IPS-18c (cell line): ENCODE results near the gene LEKR1.
A peak's percentile ranks its signal among the peaks of the same experiment; 100 is the strongest.
"Not testable (repeated sequence)": the region's sequence is repeated elsewhere in the genome, so short reads cannot be mapped to it uniquely, and the experiment has no call there.

ENCODE experiments used
- H3K4me3 ChIP-seq: 2 replicates; pipeline ENCODE4 v1.7.0; 2013; ENCODE audit warnings: low read depth, mild to moderate bottlenecking, low read length, moderate library complexity; ENCODE audit not compliant: insufficient read depth
- H3K9me3 ChIP-seq: one replicate; pipeline ENCODE4 v1.6.1; 2013; ENCODE audit warnings: mild to moderate bottlenecking, low read length, moderate library complexity; ENCODE audit not compliant: control insufficient read depth, insufficient read depth

The LEKR1 gene

DNA sequence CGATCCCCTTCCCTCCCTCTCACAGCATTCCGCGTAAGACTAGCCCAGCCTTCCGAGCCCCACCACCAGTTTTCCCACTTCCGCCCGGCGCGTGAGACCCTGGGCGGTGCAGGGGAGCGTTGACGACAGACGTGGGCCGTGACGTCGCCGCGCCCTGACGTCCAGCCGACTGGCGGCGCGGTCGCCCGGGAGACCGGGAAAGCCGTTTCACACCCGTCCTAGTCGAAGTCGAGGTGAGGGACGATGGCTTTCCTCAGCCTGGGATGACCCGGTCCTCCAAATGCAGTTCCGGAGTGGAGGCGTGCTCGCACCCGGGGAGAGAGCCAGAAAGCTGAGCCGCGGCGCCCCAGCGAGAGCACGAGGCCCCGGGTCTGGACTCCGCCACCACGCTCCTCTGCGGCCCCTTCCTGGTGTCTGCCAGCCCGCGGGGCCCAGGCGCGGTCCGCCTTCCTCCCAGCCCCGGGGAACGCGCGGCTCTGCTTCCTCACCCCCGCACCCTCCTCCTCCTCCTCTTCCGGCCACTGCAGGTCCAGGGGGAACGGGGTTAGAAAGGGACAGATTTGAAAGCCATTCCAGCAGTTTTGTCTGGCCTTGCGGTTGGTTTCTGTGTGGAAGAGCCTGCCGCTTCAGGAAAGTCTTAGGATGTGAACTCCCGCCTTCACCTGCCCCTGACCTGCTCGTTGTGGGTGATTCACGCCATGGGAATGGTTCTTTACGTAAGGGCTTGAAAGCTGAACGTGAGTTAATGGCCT lies at the start of gene LEKR1:
Gene LEKR1, plus strand, starts transcription at position 210 of the 752 bp plus-strand sequence. CDS start 2,977 bp downstream, outside the sequence.
- H3K4me3 ChIP-seq, result peak within 1 kb of the TSS; percentile 57
- no peaks in the 10 kb centered on the region for H3K9me3 ChIP-seq

DNA sequence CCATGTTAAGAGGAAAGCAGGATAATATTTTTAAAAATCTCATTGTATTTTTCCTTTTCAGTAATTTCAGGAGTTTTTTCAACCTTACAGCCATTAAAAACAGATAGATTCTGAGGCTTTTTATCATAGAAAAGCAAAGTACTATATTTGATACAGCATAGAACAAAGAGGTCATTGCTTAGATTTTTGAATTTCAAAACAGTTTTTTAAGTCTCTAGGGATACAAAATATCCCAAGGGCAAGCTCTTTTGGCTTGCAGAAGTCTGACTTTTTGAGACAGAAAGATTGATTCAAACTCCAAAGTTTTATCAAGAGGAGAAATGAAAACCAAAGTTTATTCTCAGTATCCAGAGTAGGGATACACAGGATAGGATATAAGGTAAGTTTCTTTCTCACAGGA lies 49.3 kb upstream of the LEKR1 start:
- no peaks in the 10 kb centered on the region for H3K9me3 ChIP-seq

GRCh38 chr3:156781310-156782230 lies 44.6 kb upstream of the LEKR1 start:
- Histone ChIP-seq H3K9me3 (no peaks in the 10 kb centered on the region), H3K4me3 (no peak overlapping the region)

More for the DNA sequence above, 49.3 kb upstream of the LEKR1 start:
- H3K4me3 ChIP-seq, result no peak overlapping the region

DNA sequence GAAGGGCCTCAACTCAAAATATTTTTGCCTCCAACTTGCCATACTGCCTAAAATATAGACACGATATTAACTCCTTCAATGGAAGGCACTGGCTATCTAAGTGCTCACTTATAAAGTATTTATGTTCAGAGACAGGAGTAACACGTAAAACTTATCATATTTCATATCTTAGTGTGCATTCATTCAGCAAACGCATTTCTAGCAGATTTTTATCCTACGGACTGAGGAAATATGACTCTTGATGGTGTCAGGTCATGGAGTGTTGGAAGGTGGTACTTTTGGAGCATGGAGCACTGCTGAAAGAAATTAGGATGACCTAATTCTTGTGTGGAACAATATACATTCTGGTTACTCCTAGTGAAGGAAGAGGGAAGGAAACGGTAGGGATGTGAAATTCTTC lies 43.8 kb upstream of the LEKR1 start:
- no peaks in the 10 kb centered on the region for H3K9me3 ChIP-seq
- no peak overlapping the region for H3K4me3 ChIP-seq

DNA sequence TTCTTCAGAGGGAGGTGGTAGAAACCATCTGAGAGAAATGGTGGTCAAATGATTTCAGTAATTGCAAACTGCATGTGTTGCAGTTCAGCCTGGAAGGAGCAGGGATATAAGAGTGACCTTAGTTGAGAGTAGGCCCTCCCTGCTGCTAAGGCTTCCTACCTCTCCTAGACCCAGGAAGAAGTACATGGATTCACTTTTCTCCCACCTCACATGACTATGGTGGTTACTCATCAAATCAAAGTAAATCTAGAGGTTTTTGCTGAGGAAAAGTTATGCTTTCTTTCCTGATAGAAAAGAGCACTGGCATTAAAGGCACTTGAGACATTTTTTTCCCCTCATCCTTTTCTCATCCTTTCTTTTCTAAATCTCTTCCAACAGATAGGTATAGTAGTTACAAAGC lies 43.2 kb upstream of the LEKR1 start:
- H3K9me3 ChIP-seq, result no peaks in the 10 kb centered on the region
- H3K4me3 ChIP-seq, result no peak overlapping the region

DNA sequence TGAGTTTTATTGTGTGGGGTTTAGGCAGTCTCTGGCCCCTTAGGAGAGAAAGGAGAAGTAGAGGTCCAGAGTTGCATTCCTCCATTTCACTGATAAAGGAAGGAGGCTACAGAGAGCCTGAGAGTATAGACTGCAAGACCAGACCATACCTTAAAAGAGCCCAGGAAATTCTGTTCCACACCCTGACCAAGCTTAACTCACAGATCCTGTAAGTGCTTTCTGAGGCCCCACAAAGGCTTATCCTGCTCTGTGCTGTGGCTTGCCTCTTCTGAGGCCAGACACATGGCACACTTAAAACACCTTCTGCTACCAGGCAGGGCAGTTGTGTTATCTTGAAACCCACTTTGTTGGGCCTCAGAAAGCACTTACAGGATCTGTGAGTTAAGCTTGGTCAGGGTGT lies 39.2 kb upstream of the LEKR1 start:
- Histone ChIP-seq H3K9me3 (no peaks in the 10 kb centered on the region), H3K4me3 (no peak overlapping the region)

- H3K4me3 ChIP-seq, result no peak overlapping the region
Measured at GRCh38 chr3:156787926-156788663, 38.1 kb upstream of the LEKR1 start.

GRCh38 chr3:156788846-156789245 lies 37.3 kb upstream of the LEKR1 start:
- H3K9me3 ChIP-seq, result no peaks in the 10 kb centered on the region
- H3K4me3 ChIP-seq, result no peak overlapping the region

More at GRCh38 chr3:156787926-156788663, 38.1 kb upstream of the LEKR1 start:
- no peaks in the 10 kb centered on the region for H3K9me3 ChIP-seq

- Histone ChIP-seq H3K9me3 (no peaks in the 10 kb centered on the region), H3K4me3 (no peak overlapping the region)
Measured at GRCh38 chr3:156790156-156790555, 36.0 kb upstream of the LEKR1 start.

DNA sequence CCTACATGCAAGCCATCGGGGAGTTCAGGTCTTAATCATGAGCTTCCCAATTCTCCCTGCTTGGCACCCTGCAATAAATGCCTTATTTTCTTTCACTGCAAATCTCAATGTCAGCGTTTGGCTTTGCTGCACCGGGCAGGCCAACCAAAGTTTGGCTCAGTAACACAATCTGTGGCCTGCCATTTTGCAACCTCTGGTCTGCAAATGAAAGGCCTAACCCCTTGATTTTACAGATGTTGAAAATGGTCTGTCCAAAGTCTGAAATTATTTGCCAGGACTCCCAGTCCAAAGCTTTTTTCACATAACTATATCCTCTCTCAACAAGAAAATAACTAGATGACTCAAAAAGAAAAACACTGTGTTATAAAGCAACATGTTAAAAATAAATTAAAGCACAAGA lies 34.0 kb upstream of the LEKR1 start:
- Histone ChIP-seq H3K4me3 (no peak overlapping the region), H3K9me3 (no peaks in the 10 kb centered on the region)

DNA sequence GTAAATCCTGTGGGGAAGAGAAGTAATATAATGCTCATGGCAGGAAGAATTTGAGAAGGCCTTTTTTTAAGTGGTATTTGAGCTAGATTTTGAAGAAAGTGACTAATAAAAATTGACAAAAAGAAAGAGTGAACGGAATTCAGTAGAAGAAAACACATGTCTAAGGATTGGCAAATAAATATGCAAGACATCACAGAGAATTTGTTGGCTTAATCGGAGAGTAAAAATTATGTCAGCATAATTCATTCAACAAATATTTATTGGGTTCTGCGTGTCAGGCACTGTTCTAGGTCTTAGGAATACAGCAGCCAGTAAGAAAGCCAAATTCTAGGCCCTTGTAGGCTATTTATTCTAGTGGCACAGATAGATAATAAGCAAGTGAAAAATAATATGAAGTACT lies 33.6 kb upstream of the LEKR1 start:
- no peaks in the 10 kb centered on the region for H3K9me3 ChIP-seq
- H3K4me3 ChIP-seq, result no peak overlapping the region

- H3K9me3 ChIP-seq, result no peaks in the 10 kb centered on the region
- H3K4me3 ChIP-seq, result no peak overlapping the region
Measured at GRCh38 chr3:156792945-156793344, 33.2 kb upstream of the LEKR1 start.

- Histone ChIP-seq H3K4me3 (no peak overlapping the region), H3K9me3 (no peaks in the 10 kb centered on the region)
Measured at GRCh38 chr3:156793400-156793799, 32.8 kb upstream of the LEKR1 start.

- no peaks in the 10 kb centered on the region for H3K9me3 ChIP-seq
- H3K4me3 ChIP-seq, result no peak overlapping the region
Measured at GRCh38 chr3:156793851-156794250, 32.3 kb upstream of the LEKR1 start.

- H3K4me3 ChIP-seq, result no peak overlapping the region
Measured at GRCh38 chr3:156795890-156796481, 30.2 kb upstream of the LEKR1 start.

GRCh38 chr3:156797368-156797767 lies 28.8 kb upstream of the LEKR1 start:
- H3K9me3 ChIP-seq, result peaks cover 3% of the 10 kb centered on the region

More at GRCh38 chr3:156795890-156796481, 30.2 kb upstream of the LEKR1 start:
- peaks cover 3% of the 10 kb centered on the region for H3K9me3 ChIP-seq

DNA sequence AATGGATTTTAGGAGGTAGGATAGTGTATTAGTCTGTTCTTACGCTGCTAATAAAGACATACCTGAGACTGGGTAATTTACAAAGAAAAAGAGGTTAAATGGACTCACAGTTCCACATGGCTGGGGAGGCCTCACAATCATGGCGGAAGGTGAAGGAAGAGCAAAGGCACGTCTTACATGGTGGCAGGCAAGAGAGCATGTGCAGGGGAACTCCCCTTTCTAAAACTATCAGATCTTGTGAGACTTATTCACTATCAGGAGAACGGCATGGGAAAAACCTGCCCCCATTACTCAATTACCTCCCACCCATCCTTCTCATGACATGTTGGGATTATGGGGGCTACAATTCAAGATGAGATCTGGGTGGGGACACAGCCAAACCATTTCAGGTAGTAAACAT lies 25.9 kb upstream of the LEKR1 start:
- not testable (repeated sequence) for H3K4me3 ChIP-seq, H3K9me3 ChIP-seq

More at GRCh38 chr3:156797368-156797767, 28.8 kb upstream of the LEKR1 start:
- H3K4me3 ChIP-seq, result no peak overlapping the region
